Lower lobe of right lung (tissue), 2 donors: ENCODE results near the gene FAM193B. TPM values are rescaled to one million over a fixed set of nuclear protein-coding genes. Genes with fewer than 3 reads are reported as not detected.
A peak's percentile ranks its signal among the peaks of the same experiment; 100 is the strongest.

Experiments
- ATAC-seq, 2 donors: fragments of 200-7000 bp; cut with Tn5 transposase; one replicate each; pipeline ENCODE4 v1.9.1; 2020 to 2022; ENCODE audit warnings: mild to moderate bottlenecking in 2 of 2, moderate library complexity in 2 of 2
- DNase-seq: peaks from one replicate; pipeline ENCODE4 v3.0.0-alpha.2; 2020
- H3K27ac ChIP-seq: fragments of 200-600 bp; one replicate; pipeline ENCODE4 v1.8.0; 2022
- H3K27me3 ChIP-seq: fragments of 200-600 bp; one replicate; pipeline ENCODE4 v1.8.0; 2022; ENCODE audit warnings: low read depth
- H3K36me3 ChIP-seq: fragments of 200-600 bp; one replicate; pipeline ENCODE4 v1.8.0; 2022; ENCODE audit warnings: mild to moderate bottlenecking
- H3K4me1 ChIP-seq: fragments of 200-600 bp; one replicate; pipeline ENCODE4 v1.8.0; 2022
- H3K4me3 ChIP-seq: fragments of 200-600 bp; one replicate; pipeline ENCODE4 v1.8.0; 2022; ENCODE audit warnings: mild to moderate bottlenecking
- H3K9me3 ChIP-seq: fragments of 200-600 bp; one replicate; pipeline ENCODE4 v1.8.0; 2022
- CTCF ChIP-seq: fragments of 200-600 bp; IDR thresholded peaks from one replicate; pipeline ENCODE4 v1.8.0; 2022; ENCODE audit warnings: antibody characterized with exemption, mild to moderate bottlenecking
- intact Hi-C: fragments of 100-400 bp; cut with DNase I; formaldehyde crosslinking; loops from one replicate; pipeline ENCODE4 v1.11.0; 2022
- total RNA-seq: library from RNA; stranded (reverse); fragmentation: NEBNext Ultra II Directional; extraction: Animal tissue kit (Norgen Biotek cat#: 25700); gene quantifications from one replicate; pipeline ENCODE4 v1.2.1, GENCODE V29; 2021
- donor health status: DM: no; HTN: yes; CAD: no; lungs with severe emphysema.

FAM193B gene
- total RNA-seq, 1 donor from 2014 or later: 89.1 TPM

GRCh38 chr5:177520271-177520670, 34.1 kb downstream of the FAM193B start:
- Histone ChIP-seq H3K36me3 (peaks cover 59% of the 10 kb centered on the region), H3K27ac (no peak overlapping the region), H3K9me3 (no peaks in the 10 kb centered on the region), H3K4me3 (no peak overlapping the region), H3K4me1 (peaks cover 10% of the 10 kb centered on the region), H3K27me3 (no peaks in the 10 kb centered on the region)
- DNase-seq (no peak), ATAC-seq (no peak)
- TF ChIP-seq CTCF: no peak
- intact Hi-C loops: no loop called here

- H3K4me1 ChIP-seq: peaks cover 11% of the 10 kb centered on the region
- no peak for DNase-seq
- peaks cover 59% of the 10 kb centered on the region for H3K36me3 ChIP-seq
- ATAC-seq: no peak
- no peaks in the 10 kb centered on the region for H3K27me3 ChIP-seq
- no peak overlapping the region for H3K4me3 ChIP-seq
- no peak overlapping the region for H3K27ac ChIP-seq
- H3K9me3 ChIP-seq: no peaks in the 10 kb centered on the region
- intact Hi-C loops: no loop called here
- no peak for TF ChIP-seq CTCF
These were observed 34.7 kb downstream of the FAM193B start for GRCh38 chr5:177519463-177520235.

- Histone ChIP-seq H3K27ac (peak within 1 kb of the TSS; percentile 88), H3K27me3 (no peaks in the 10 kb centered on the region), H3K9me3 (no peaks in the 10 kb centered on the region), H3K36me3 (peaks cover 69% of the 10 kb centered on the region), H3K4me1 (peaks cover 11% of the 10 kb centered on the region), H3K4me3 (peak within 1 kb of the TSS; percentile 93)
- ATAC-seq: peak; percentile 96
- peak; percentile 9 for TF ChIP-seq CTCF
- DNase-seq: peak; percentile 98
- intact Hi-C loops: no loop called here
These were observed 37.5 kb downstream of the FAM193B start, which contains the start of gene DDX41 for GRCh38 chr5:177516601-177517568. Gene DDX41, minus strand, starts transcription at chr5:177516961. Its CDS starts 16 bp downstream, at chr5:177516945.

GRCh38 chr5:177515580-177515979, 38.8 kb downstream of the FAM193B start:
- Histone ChIP-seq H3K9me3 (no peaks in the 10 kb centered on the region), H3K27ac (no peak overlapping the region), H3K4me1 (peaks cover 17% of the 10 kb centered on the region), H3K36me3 (peaks cover 69% of the 10 kb centered on the region), H3K4me3 (peak overlapping the region; percentile 93), H3K27me3 (no peaks in the 10 kb centered on the region)
- DNase-seq (no peak), ATAC-seq (no peak)
- intact Hi-C loops: no loop called here
- no peak for TF ChIP-seq CTCF

- no peaks in the 10 kb centered on the region for H3K27me3 ChIP-seq
- H3K36me3 ChIP-seq: peaks cover 63% of the 10 kb centered on the region
- H3K4me1 ChIP-seq: peaks cover 24% of the 10 kb centered on the region
- intact Hi-C loops: no loop called here
- no peak for ATAC-seq
- DNase-seq: no peak
- no peak overlapping the region for H3K4me3 ChIP-seq
- H3K27ac ChIP-seq: no peak overlapping the region
- H3K9me3 ChIP-seq: no peaks in the 10 kb centered on the region
- TF ChIP-seq CTCF: no peak
These were observed 39.8 kb downstream of the FAM193B start for GRCh38 chr5:177514541-177514940.
